Esophagus muscularis mucosa (tissue), 4 donors: Measurements from ENCODE around the gene SETBP1. TPM values are rescaled to one million over a fixed set of nuclear protein-coding genes. Genes with fewer than 3 reads are reported as not detected.

Source experiments
- DNase-seq: peaks from one replicate; pipeline ENCODE4 v3.0.0-alpha.2; 2017; ENCODE audit errors: extremely low spot score
- H3K27ac ChIP-seq, 4 donors: fragments of 200-600 bp; sonication (generic); replicated peaks in 1 of 4; 1 replicate in 3 of 4; 2 replicates in 1 of 4; pipeline ENCODE4 v1.5.1; 2016 to 2019; ENCODE audit warnings: mild to moderate bottlenecking in 1 of 4
- H3K27me3 ChIP-seq, 4 donors: fragments of 200-600 bp; sonication (generic); one replicate each; pipeline versions ENCODE4 v1.5.1 to v1.6.0; 2016 to 2019
- H3K36me3 ChIP-seq, 4 donors: fragments of 200-600 bp; sonication (generic); one replicate each; pipeline ENCODE4 v1.5.1; 2016 to 2019
- H3K4me1 ChIP-seq, 4 donors: fragments of 200-600 bp; sonication (generic); one replicate each; pipeline ENCODE4 v1.5.1; 2016 to 2019
- H3K4me3 ChIP-seq, 4 donors: fragments of 200-600 bp; sonication (generic); 1 replicate in 2 of 4; 2 replicates in 2 of 4; pipeline ENCODE4 v1.5.1; 2016 to 2019; ENCODE audit warnings: mild to moderate bottlenecking in 4 of 4, moderate library complexity in 1 of 4
- H3K9me3 ChIP-seq, 4 donors: fragments of 200-600 bp; sonication (generic); 1 replicate in 3 of 4; 2 replicates in 1 of 4; pipeline ENCODE4 v1.5.1; 2016 to 2019
- CTCF ChIP-seq, 3 experiments: fragments of 200-600 bp in 2 of 3; fragments of 450-650 bp in 1 of 3; sonication (generic) in 2 of 3; IDR thresholded peaks; one replicate each; pipeline ENCODE4 v1.5.1; 2017 to 2019; ENCODE audit warnings: antibody characterized with exemption in 3 of 3, mild to moderate bottlenecking in 2 of 3, moderate library complexity in 1 of 3
- EP300 ChIP-seq: sonication (generic); formaldehyde crosslinking; IDR thresholded peaks from one replicate; pipeline ENCODE4 v1.6.1; 2017; ENCODE audit warnings: antibody characterized with exemption
- POLR2A ChIP-seq: fragments of 450-650 bp; IDR thresholded peaks from one replicate; pipeline ENCODE4 v1.6.1; 2017; ENCODE audit warnings: antibody characterized with exemption, moderate library complexity, mild to moderate bottlenecking, low read depth
- POLR2AphosphoS5 ChIP-seq, 2 donors: sonication (generic); formaldehyde crosslinking; IDR thresholded peaks; one replicate each; pipeline ENCODE4 v1.6.1; 2017; ENCODE audit warnings: antibody characterized with exemption in 2 of 2
- WGBS: methylation state at CpG from one replicate; pipeline ENCODE4 v1.1.5; 2018; 5-methylcytosine and 5-hydroxymethylcytosine counted together
- intact Hi-C: fragments of 100-400 bp; cut with DNase I; formaldehyde crosslinking; loops from one replicate; pipeline ENCODE4 v1.15.1; 2023
- total RNA-seq, 4 donors: library from RNA; depleted of rRNA; stranded (reverse); fragments of >200 nt; gene quantifications; one replicate each; pipeline versions ENCODE4 v1.1.0 to v1.2.1, GENCODE V29; 2016

SETBP1 gene
- total RNA-seq, 4 donors from 2014 or later: 40.9 to 86.5 (median 65.1) TPM

GRCh38 chr18:44876024-44876423 lies 195.3 kb downstream of the SETBP1 start:
- peaks cover 0 to 7% (median 0%) of the 10 kb centered on the region in 4 donors for H3K36me3 ChIP-seq
- peaks cover 0 to 9% (median 3%) of the 10 kb centered on the region in 4 donors for H3K4me1 ChIP-seq
- WGBS: 80% methylated on average over 1 of the region's 1 CpG
- no peaks in the 10 kb centered on the region for H3K27me3 ChIP-seq
- TF ChIP-seq EP300 (no peak), POLR2A (no peak), CTCF (IDR thresholded peaks at IDR 0.05) (no peak), POLR2AphosphoS5 (IDR thresholded peaks at IDR 0.05) (no peak)
- no peak overlapping the region for H3K27ac ChIP-seq
- DNase-seq: no peak
- H3K4me3 ChIP-seq: no peak overlapping the region
- no peaks in the 10 kb centered on the region for H3K9me3 ChIP-seq
- intact Hi-C loops: no loop called here

- TF ChIP-seq EP300 (no peak), POLR2AphosphoS5 (IDR thresholded peaks at IDR 0.05) (no peak), CTCF (IDR thresholded peaks at IDR 0.05) (no peak), POLR2A (no peak)
- Histone ChIP-seq H3K36me3 (peaks cover 0 to 6% (median 0%) of the 10 kb centered on the region in 4 donors), H3K4me3 (no peak overlapping the region), H3K4me1 (peaks cover 6 to 16% (median 10%) of the 10 kb centered on the region in 4 donors), H3K27me3 (no peaks in the 10 kb centered on the region), H3K27ac (no peak overlapping the region), H3K9me3 (no peaks in the 10 kb centered on the region)
- DNase-seq: no peak
- intact Hi-C loops: no loop called here
- WGBS: 98% methylated on average over 3 of the region's 3 CpGs
Observed at GRCh38 chr18:44876755-44877154, 196.1 kb downstream of the SETBP1 start.

DNA sequence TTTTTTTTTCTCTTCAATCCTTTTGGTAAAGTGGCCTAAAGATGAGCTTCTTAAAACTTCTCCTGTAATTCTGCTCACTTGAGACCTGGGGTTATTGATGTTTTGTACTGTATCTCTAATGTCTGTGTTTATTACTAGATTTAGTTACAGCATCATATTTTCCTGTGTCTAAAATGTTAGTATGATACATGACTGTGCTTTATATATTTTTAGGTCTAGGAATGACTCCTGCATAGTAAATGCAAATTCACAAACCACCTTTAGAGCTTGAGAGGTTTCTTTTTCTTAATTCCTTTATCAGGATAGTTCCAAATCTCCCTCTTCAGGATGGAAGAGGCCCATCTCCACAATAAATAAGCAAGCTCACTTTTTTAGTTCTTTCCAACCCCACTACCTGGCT lies 197.6 kb downstream of the SETBP1 start:
- Histone ChIP-seq H3K36me3 (no peaks in the 10 kb centered on the region), H3K9me3 (no peaks in the 10 kb centered on the region), H3K27me3 (no peaks in the 10 kb centered on the region), H3K27ac (no peak overlapping the region), H3K4me1 (peaks cover 10 to 30% (median 13%) of the 10 kb centered on the region in 4 donors), H3K4me3 (no peak overlapping the region)
- no peak for DNase-seq
- no peak for TF ChIP-seq CTCF (IDR thresholded peaks at IDR 0.05)
- no peak for TF ChIP-seq POLR2AphosphoS5 (IDR thresholded peaks at IDR 0.05)
- no peak for TF ChIP-seq POLR2A
- TF ChIP-seq EP300: no peak
- intact Hi-C loops: no loop called here

DNA sequence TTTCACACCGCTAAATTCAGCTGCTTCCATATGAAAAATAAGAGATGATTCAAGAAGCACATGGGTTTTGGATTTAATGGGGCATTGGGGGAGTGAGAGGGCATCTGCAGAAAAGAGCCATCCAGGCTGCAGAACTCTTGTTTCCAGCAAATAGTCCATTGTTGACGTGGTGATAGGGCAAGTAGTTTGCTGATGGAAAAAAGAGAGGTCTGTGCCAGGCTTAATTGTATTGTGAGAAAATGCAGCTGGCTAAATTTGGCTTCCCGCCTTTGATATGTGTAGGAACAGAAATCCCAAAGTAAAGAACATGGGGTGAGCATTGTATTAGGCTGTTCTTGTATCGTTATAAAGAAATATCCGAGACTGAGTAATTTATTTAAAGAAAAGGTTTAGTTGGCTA lies 199.5 kb downstream of the SETBP1 start:
- Histone ChIP-seq H3K4me3 (no peak overlapping the region), H3K9me3 (no peaks in the 10 kb centered on the region), H3K36me3 (no peaks in the 10 kb centered on the region), H3K4me1 (peaks cover 10 to 35% (median 13%) of the 10 kb centered on the region in 4 donors), H3K27me3 (no peaks in the 10 kb centered on the region), H3K27ac (no peak overlapping the region)
- DNase-seq: no peak
- TF ChIP-seq POLR2A (no peak), EP300 (no peak), POLR2AphosphoS5 (IDR thresholded peaks at IDR 0.05) (no peak), CTCF (IDR thresholded peaks at IDR 0.05) (no peak)
- WGBS: 76% methylated on average over 5 of the region's 5 CpGs
- intact Hi-C loops: no loop called here

GRCh38 chr18:44881461-44882162 lies 200.9 kb downstream of the SETBP1 start:
- 74% methylated on average over 9 of the region's 9 CpGs for WGBS
- Histone ChIP-seq H3K4me3 (no peak overlapping the region), H3K9me3 (no peaks in the 10 kb centered on the region), H3K27me3 (no peaks in the 10 kb centered on the region), H3K4me1 (peaks cover 10 to 35% (median 13%) of the 10 kb centered on the region in 4 donors), H3K27ac (no peak overlapping the region), H3K36me3 (no peaks in the 10 kb centered on the region)
- no peak for DNase-seq
- TF ChIP-seq CTCF (IDR thresholded peaks at IDR 0.05) (no peak), POLR2AphosphoS5 (IDR thresholded peaks at IDR 0.05) (no peak), POLR2A (no peak), EP300 (no peak)
- intact Hi-C loops: no loop called here
